GM12878 (cell line): Measurements from ENCODE around the gene YBX3. TPM values are rescaled to one million over a fixed set of nuclear protein-coding genes. Genes with fewer than 3 reads are reported as not detected.
A peak's percentile ranks its signal among the peaks of the same experiment; 100 is the strongest.

Experiments
- ATAC-seq: fragments of 200-7000 bp; cut with Tn5 transposase; 3 replicates; pipeline ENCODE4 v1.9.1; 2020; ENCODE audit warnings: mild to moderate bottlenecking, moderate library complexity
- BruUV-seq: library from RNA; stranded (reverse); fragments of 400-500 nt; replicated peaks from 2 replicates; lab custom pipeline; 2021; lab: Mats Ljungman, UMichigan
- CTCF ChIA-PET: fragments of 300-600 bp; sonication (Branson Sonifier 250); formaldehyde crosslinking; extraction: SDS; loops from one replicate; lab custom pipeline; 2021; ENCODE audit warnings: inconsistent platforms; lab: Yijun Ruan, JAX
- POLR2A ChIA-PET: fragments of 350-600 bp; formaldehyde crosslinking; extraction: SDS; loops from one replicate; lab custom pipeline; 2021; ENCODE audit warnings: inconsistent platforms; lab: Charles Lee
- RAD21 ChIA-PET: fragments of 300-600 bp; sonication (Branson Sonifier 250); formaldehyde crosslinking; loops from one replicate; lab custom pipeline; 2023; ENCODE audit warnings: antibody characterized with exemption; ENCODE audit not compliant: unreplicated experiment; lab: Charles Lee
- SMC1A ChIA-PET: fragments of 300-600 bp; sonication (Branson Sonifier 250); formaldehyde crosslinking; loops from one replicate; lab custom pipeline; 2023; ENCODE audit not compliant: unreplicated experiment, uncharacterized antibody; lab: Charles Lee
- DNase-seq: peaks from one replicate; pipeline ENCODE4 v3.0.0-alpha.2; 2011; ENCODE audit warnings: low read depth, low spot score
- FAIRE-seq: peaks from 3 replicates; lab custom pipeline; 2011; peaks lifted over from hg19 to GRCh38; lab: Jason Lieb, UNC
- H2AFZ ChIP-seq: 2 replicates; pipeline ENCODE4 v1.6.0; 2011; ENCODE audit warnings: low read depth, low read length, control low read depth; ENCODE audit not compliant: control insufficient read depth
- H3K27ac ChIP-seq: 2 replicates; pipeline ENCODE4 v1.5.1; 2011; ENCODE audit warnings: control low read depth; ENCODE audit not compliant: control insufficient read depth, insufficient read depth
- H3K27me3 ChIP-seq, 2 experiments: replicated peaks in 1 of 2; 2 replicates each; pipeline versions ENCODE4 v1.6.0 to v1.6.1; 2011; ENCODE audit warnings: low read length in 1 of 2; ENCODE audit not compliant: control insufficient read depth in 2 of 2, insufficient read depth in 2 of 2
- H3K36me3 ChIP-seq, 2 experiments: 2 replicates each; pipeline ENCODE4 v1.5.1; 2011; ENCODE audit warnings: low read length in 1 of 2; ENCODE audit not compliant: control insufficient read depth in 2 of 2, insufficient read depth in 2 of 2
- H3K4me1 ChIP-seq: 2 replicates; pipeline ENCODE4 v1.6.1; 2011; ENCODE audit warnings: mild to moderate bottlenecking, low read length, moderate library complexity, mixed read lengths; ENCODE audit not compliant: control insufficient read depth, insufficient read depth
- H3K4me2 ChIP-seq: 2 replicates; pipeline ENCODE4 v1.6.0; 2011; ENCODE audit warnings: control low read depth; ENCODE audit not compliant: control insufficient read depth, insufficient read depth
- H3K4me3 ChIP-seq: fragments of 200-600 bp; sonication (generic); 2 replicates; pipeline ENCODE4 v1.5.1; 2016
- H3K79me2 ChIP-seq: 2 replicates; pipeline ENCODE4 v1.6.0; 2011; ENCODE audit warnings: low read length; ENCODE audit not compliant: control insufficient read depth, insufficient read depth
- H3K9ac ChIP-seq: 2 replicates; pipeline ENCODE4 v1.8.0; 2011; ENCODE audit warnings: low read length, control low read depth, mixed read lengths; ENCODE audit not compliant: control insufficient read depth, insufficient read depth
- H3K9me3 ChIP-seq: replicated peaks from 3 replicates; pipeline ENCODE4 v1.5.1; 2011; ENCODE audit warnings: mild to moderate bottlenecking, low read length; ENCODE audit not compliant: control insufficient read depth, insufficient read depth
- H4K20me1 ChIP-seq: 2 replicates; pipeline ENCODE4 v1.6.0; 2011; ENCODE audit not compliant: control insufficient read depth, insufficient read depth
- CREB1 ChIP-seq: IDR thresholded peaks from 2 replicates; pipeline ENCODE4 v1.6.1; 2012; ENCODE audit warnings: low read depth, mild to moderate bottlenecking, inconsistent platforms
- EGR1 ChIP-seq, 2 experiments: IDR thresholded peaks; 1 replicate in 1 of 2; 2 replicates in 1 of 2; pipeline ENCODE4 v1.6.1; 2011 to 2012; ENCODE audit warnings: low read depth in 2 of 2, low read length in 2 of 2, borderline replicate concordance in 1 of 2, mild to moderate bottlenecking in 1 of 2, moderate library complexity in 1 of 2
- FOXM1 ChIP-seq: IDR thresholded peaks from 2 replicates; pipeline ENCODE4 v1.6.1; 2012; ENCODE audit warnings: low read depth, mild to moderate bottlenecking, inconsistent platforms, low read length, moderate library complexity
- GATAD2B ChIP-seq: fragments of 450-650 bp; conservative IDR thresholded peaks from 2 replicates; pipeline ENCODE4 v1.6.1; 2017; ENCODE audit warnings: low read depth, mild to moderate bottlenecking, moderate library complexity
- HDAC2 ChIP-seq: fragments of 200-600 bp; sonication (generic); IDR thresholded peaks from 2 replicates; pipeline ENCODE4 v1.6.1; 2017
- KDM1A ChIP-seq: fragments of 200-600 bp; sonication (generic); IDR thresholded peaks from 2 replicates; pipeline ENCODE4 v1.6.1; 2016; ENCODE audit warnings: borderline replicate concordance
- NFYB ChIP-seq: IDR thresholded peaks from 2 replicates; pipeline ENCODE4 v1.6.1; 2011; ENCODE audit warnings: low read depth, mild to moderate bottlenecking, low read length, improper control_type of control experiment, moderate library complexity; ENCODE audit not compliant: insufficient read depth
- NKRF ChIP-seq: fragments of 450-650 bp; conservative IDR thresholded peaks from 2 replicates; pipeline ENCODE4 v1.6.1; 2017; ENCODE audit warnings: mild to moderate bottlenecking, moderate library complexity
- NR2C2 ChIP-seq: IDR thresholded peaks from 2 replicates; pipeline ENCODE4 v1.6.1; 2011; ENCODE audit warnings: borderline replicate concordance, low read depth; ENCODE audit not compliant: control insufficient read depth, insufficient read length
- TCF12 ChIP-seq: IDR thresholded peaks from 2 replicates; pipeline ENCODE4 v1.6.1; 2011; ENCODE audit warnings: low read depth, mild to moderate bottlenecking, low read length
- USF1 ChIP-seq: IDR thresholded peaks from 2 replicates; pipeline ENCODE4 v1.6.1; 2011; ENCODE audit warnings: borderline replicate concordance, low read depth, mild to moderate bottlenecking, moderate library complexity, mixed read lengths, low read length; ENCODE audit not compliant: insufficient read depth; ENCODE audit errors: extremely low read length
- WGBS: methylation state at CpG from one replicate; pipeline ENCODE4 v1.1.6; 2016; ENCODE audit warnings: low lambda C conversion rate; ENCODE audit not compliant: insufficient replicate concordance, insufficient coverage; ENCODE audit errors: missing lambda C conversion rate; 5-methylcytosine and 5-hydroxymethylcytosine counted together
- in situ Hi-C: fragments of 300-500 bp; cut with MboI; formaldehyde crosslinking; loops from 9 replicates; pipeline ENCODE4 v1.14.3; 2018; ENCODE audit warnings: mixed read lengths
- intact Hi-C: fragments of 100-400 bp; cut with micrococcal nuclease; formaldehyde crosslinking; loops from one replicate; pipeline ENCODE4 v1.14.2; 2022; ENCODE audit not compliant: unreplicated experiment
- polyA plus RNA-seq, 11 experiments: library from polyadenylated mRNA; depleted of rRNA in 4 of 11; unstranded in 6 of 11; stranded (reverse) in 5 of 11; fragments of >200 nt; fragmentation: Nextera tagmentation in 4 of 11; fragmentation: Illumina TruSeq in 1 of 11; extraction: Ambion mirVana in 4 of 11; extraction: Trizol in 1 of 11; gene quantifications; 1 replicate in 1 of 11; 2 replicates in 10 of 11; pipeline versions ENCODE4 v1.2.1 to v1.2.3, GENCODE V29; 2011 to 2016; ENCODE audit warnings: inconsistent platforms in 2 of 11, missing spikeins in 2 of 11, low read depth in 1 of 11
- total RNA-seq, 4 experiments: library from RNA; depleted of rRNA in 3 of 4; stranded (reverse); fragments of >200 nt in 3 of 4; fragmentation: Illumina TruSeq in 1 of 4; extraction: Trizol in 1 of 4; gene quantifications; 2 replicates each; pipeline versions ENCODE4 v1.2.1 to v1.2.3, GENCODE V29; 2013 to 2021

YBX3 gene
- total and polyA plus RNA-seq, 10 of the 15 experiments (the other 5 are each of a cell fraction or from before 2014, with no cell fraction given): 25.9 to 221 (median 111) TPM

- no peak for FAIRE-seq
- POLR2A ChIA-PET: interaction anchor here (0.9 to 2.0 kb wide), 3 partner anchors 24 to 105 kb away, joined by 3 to 7 read pairs (median 4); partner anchors contain the start of gene MAGOHB
- no TSS peak for BruUV-seq
Measured at GRCh38 chr12:10718279-10718821, 4.8 kb downstream of the YBX3 start.

GRCh38 chr12:10717410-10717809, 5.7 kb downstream of the YBX3 start:
- ChIA-PET SMC1A (interaction anchor here (1.0 to 4.8 kb wide), 3 partner anchors 17 to 32 kb away, joined by 3 to 35 read pairs (median 12); no protein-coding TSS in a partner anchor), RAD21 (no interaction called here), POLR2A (interaction anchor here (2.0 kb wide), 1 partner anchor 33 kb away, joined by 7 read pairs; no protein-coding TSS in a partner anchor), CTCF (interaction anchor here (1.2 to 2.7 kb wide), 3 partner anchors 10 to 32 kb away, joined by 3 to 29 read pairs (median 6); no protein-coding TSS in a partner anchor)
- Histone ChIP-seq H3K4me3 (no peak overlapping the region), H3K27me3 (no peaks in the 10 kb centered on the region), H2AFZ (no peak overlapping the region), H3K79me2 (peaks cover 54% of the 10 kb centered on the region), H3K9ac (no peak overlapping the region), H3K27ac (peak overlapping the region; percentile 35; the same call in 1 of the 2 replicates), H3K4me2 (peak overlapping the region; percentile 62), H3K4me1 (no peaks in the 10 kb centered on the region), H3K9me3 (no peaks in the 10 kb centered on the region), H4K20me1 (no peaks in the 10 kb centered on the region), H3K36me3 (peaks cover 0 to 21% of the 10 kb centered on the region in 2 experiments; a peak in 3 of 4 replicates)
- DNase-seq: no peak
- FAIRE-seq: no peak
- ATAC-seq: no peak
- in situ Hi-C loops (no loop called here), intact Hi-C loops (no loop called here)
- 48% methylated on average over 2 of the region's 2 CpGs for whole genome bisulfite sequencing
- no TSS peak for BruUV-seq
- TF ChIP-seq USF1: no peak
- no peak for TF ChIP-seq CREB1
- no peak for TF ChIP-seq NKRF
- TF ChIP-seq GATAD2B: no peak
- no peak for TF ChIP-seq TCF12
- no peak for TF ChIP-seq FOXM1
- TF ChIP-seq HDAC2: no peak
- no peak for TF ChIP-seq EGR1 (IDR thresholded peaks at IDR 0.05; ENCODE audit: borderline replicate concordance in 1 of 2, low read depth in 2 of 2, low read length in 2 of 2)
- no peak for TF ChIP-seq NFYB
- no peak for TF ChIP-seq NR2C2

More at GRCh38 chr12:10718279-10718821, 4.8 kb downstream of the YBX3 start:
- H3K27me3 ChIP-seq: no peaks in the 10 kb centered on the region
- no peak for TF ChIP-seq KDM1A
- peak overlapping the region; percentile 51; the same call in 1 of the 2 replicates for H3K4me2 ChIP-seq
- no peaks in the 10 kb centered on the region for H4K20me1 ChIP-seq
- DNase-seq: no peak
- H3K9me3 ChIP-seq: no peaks in the 10 kb centered on the region
- intact Hi-C loops (no loop called here), in situ Hi-C loops (no loop called here)
- peaks cover 0 to 13% of the 10 kb centered on the region in 2 experiments; a peak in 2 of 4 replicates for H3K36me3 ChIP-seq
- no peak for ATAC-seq
- H3K79me2 ChIP-seq: peaks cover 63% of the 10 kb centered on the region
- RAD21 ChIA-PET: interaction anchor here (1.3 to 2.4 kb wide), 6 partner anchors 18 to 482 kb away, joined by 3 to 16 read pairs (median 5); no protein-coding TSS in a partner anchor
- SMC1A ChIA-PET: interaction anchor here (0.8 to 4.8 kb wide), 9 partner anchors 11 to 104 kb away, joined by 3 to 35 read pairs (median 5); no protein-coding TSS in a partner anchor
- no peak overlapping the region for H2AFZ ChIP-seq
- no peak overlapping the region for H3K27ac ChIP-seq
- WGBS: 63% methylated on average over 4 of the region's 4 CpGs
- H3K9ac ChIP-seq: no peak overlapping the region
- CTCF ChIA-PET: interaction anchor here (0.8 to 2.7 kb wide), 8 partner anchors 9 to 482 kb away, joined by 3 to 29 read pairs (median 5); partner anchors contain the start of gene MAGOHB
- no peaks in the 10 kb centered on the region for H3K4me1 ChIP-seq
- H3K4me3 ChIP-seq: peak overlapping the region; percentile 29; the same call in 1 of the 2 replicates
